Measurements from ENCODE around the gene SPP1.

DNA sequence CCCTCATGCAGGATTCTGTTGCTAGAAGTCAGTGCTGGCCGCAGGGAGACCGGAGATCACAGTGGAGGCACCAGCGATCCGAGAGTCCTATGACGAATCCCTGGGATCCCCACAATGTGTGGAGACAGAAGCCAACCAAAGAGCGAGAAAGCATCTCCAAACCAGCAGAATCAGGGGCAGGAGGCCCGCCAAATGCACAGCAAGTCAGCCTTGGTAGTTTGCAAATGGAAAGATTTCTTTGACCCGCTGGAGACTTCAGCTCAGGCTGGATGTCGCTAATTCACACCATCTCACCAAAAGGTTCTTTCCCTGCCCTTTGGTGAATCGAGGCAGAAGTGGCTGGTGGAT lies 31.4 kb downstream of the SPP1 start:
- TF ChIP-seq TEAD4 (IDR thresholded peaks at IDR 0.05) (no peak), CEBPB (IDR thresholded peaks at IDR 0.05) (no peak), EGR1 (IDR thresholded peaks at IDR 0.05) (no peak), FOXM1 (IDR thresholded peaks at IDR 0.05; ENCODE audit: borderline replicate concordance, low read depth) (no peak), MAX (IDR thresholded peaks at IDR 0.05) (no peak), EP300 (IDR thresholded peaks at IDR 0.05; ENCODE audit: borderline replicate concordance) (no peak), TAF1 (IDR thresholded peaks at IDR 0.05; ENCODE audit: low read depth) (no peak), TCF12 (IDR thresholded peaks at IDR 0.05; ENCODE audit: low read depth) (no peak), YY1 (IDR thresholded peaks at IDR 0.05; ENCODE audit: low read depth) (no peak)
- TF ChIP-seq, protein P1, sequence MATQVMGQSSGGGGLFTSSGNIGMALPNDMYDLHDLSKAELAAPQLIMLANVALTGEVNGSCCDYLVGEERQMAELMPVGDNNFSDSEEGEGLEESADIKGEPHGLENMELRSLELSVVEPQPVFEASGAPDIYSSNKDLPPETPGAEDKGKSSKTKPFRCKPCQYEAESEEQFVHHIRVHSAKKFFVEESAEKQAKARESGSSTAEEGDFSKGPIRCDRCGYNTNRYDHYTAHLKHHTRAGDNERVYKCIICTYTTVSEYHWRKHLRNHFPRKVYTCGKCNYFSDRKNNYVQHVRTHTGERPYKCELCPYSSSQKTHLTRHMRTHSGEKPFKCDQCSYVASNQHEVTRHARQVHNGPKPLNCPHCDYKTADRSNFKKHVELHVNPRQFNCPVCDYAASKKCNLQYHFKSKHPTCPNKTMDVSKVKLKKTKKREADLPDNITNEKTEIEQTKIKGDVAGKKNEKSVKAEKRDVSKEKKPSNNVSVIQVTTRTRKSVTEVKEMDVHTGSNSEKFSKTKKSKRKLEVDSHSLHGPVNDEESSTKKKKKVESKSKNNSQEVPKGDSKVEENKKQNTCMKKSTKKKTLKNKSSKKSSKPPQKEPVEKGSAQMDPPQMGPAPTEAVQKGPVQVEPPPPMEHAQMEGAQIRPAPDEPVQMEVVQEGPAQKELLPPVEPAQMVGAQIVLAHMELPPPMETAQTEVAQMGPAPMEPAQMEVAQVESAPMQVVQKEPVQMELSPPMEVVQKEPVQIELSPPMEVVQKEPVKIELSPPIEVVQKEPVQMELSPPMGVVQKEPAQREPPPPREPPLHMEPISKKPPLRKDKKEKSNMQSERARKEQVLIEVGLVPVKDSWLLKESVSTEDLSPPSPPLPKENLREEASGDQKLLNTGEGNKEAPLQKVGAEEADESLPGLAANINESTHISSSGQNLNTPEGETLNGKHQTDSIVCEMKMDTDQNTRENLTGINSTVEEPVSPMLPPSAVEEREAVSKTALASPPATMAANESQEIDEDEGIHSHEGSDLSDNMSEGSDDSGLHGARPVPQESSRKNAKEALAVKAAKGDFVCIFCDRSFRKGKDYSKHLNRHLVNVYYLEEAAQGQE (IDR thresholded peaks at IDR 0.05; ENCODE audit: low read depth): no peak
- TF ChIP-seq, protein P2, sequence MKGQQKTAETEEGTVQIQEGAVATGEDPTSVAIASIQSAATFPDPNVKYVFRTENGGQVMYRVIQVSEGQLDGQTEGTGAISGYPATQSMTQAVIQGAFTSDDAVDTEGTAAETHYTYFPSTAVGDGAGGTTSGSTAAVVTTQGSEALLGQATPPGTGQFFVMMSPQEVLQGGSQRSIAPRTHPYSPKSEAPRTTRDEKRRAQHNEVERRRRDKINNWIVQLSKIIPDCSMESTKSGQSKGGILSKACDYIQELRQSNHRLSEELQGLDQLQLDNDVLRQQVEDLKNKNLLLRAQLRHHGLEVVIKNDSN (IDR thresholded peaks at IDR 0.05): no peak
